GM23248 (cell line): ENCODE data around the gene SKI.

Experiments used
- EZH2 ChIP-seq: fragments of 200-600 bp; sonication (generic); IDR thresholded peaks from 2 replicates; pipeline ENCODE4 v1.6.1; 2018; ENCODE audit warnings: antibody characterized with exemption, mild to moderate bottlenecking; ENCODE audit not compliant: insufficient read depth, poor library complexity, severe bottlenecking
- EZH2phosphoT487 ChIP-seq: fragments of 200-600 bp; sonication (generic); IDR thresholded peaks from 2 replicates; pipeline ENCODE4 v1.6.1; 2018; ENCODE audit warnings: antibody characterized with exemption, moderate library complexity, mild to moderate bottlenecking, low read depth; ENCODE audit not compliant: insufficient read depth

DNA sequence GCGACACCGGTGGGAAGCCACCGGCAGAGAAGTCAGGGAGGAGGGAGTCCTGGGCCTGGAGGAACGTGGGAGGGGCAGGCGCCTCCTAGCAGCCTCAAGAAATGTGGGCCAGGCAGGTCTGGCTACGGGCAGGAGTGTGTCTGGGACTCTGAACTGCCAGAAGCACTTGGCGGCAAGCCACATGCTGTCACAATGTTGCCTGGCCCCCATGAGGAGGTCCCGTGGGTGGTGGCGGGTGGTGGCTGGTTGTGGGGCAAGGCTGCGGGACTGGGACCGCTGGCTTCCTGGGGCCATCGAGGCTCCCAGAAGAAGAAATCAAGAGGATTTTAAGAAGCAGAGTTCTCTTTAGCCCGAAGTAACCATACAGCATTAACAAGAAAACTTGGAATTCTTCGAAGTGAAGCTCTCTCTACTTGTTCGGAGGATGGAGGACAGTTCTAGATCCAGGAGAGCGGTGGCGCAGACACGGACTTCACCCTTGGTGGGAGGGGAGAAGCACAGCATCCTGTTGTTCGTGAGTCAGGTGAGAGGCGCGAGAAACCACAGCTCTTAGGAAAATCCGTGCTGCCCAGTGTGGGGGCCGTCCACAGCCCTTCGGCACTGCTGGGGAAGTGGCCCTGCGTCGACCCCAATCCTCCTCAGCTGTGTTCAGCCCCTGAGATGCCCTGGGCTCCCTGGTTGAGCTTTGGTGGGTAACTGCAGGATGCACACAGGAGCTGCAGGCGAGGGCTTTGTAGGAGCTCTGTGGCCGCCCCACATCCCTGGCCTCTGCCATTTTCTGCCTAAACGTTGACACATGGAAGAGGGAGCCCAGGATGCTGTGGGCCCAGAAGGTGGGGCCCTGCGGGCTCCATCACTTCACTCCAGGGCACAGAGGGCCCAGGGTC lies 12.4 kb downstream of the SKI start:
- TF ChIP-seq EZH2 (no peak), EZH2phosphoT487 (no peak)
